HG03045 (cell line): Measurements from ENCODE around the gene ANXA11.

Experiments used
- ATAC-seq: cut with Tn5 transposase; IDR thresholded peaks from one replicate; pipeline ENCODE4 v1.9.1; 2021; ENCODE audit warnings: mild to moderate bottlenecking, moderate library complexity; ENCODE audit not compliant: unreplicated experiment

Gene ANXA11

GRCh38 chr10:80167471-80168161, 37.7 kb downstream of the ANXA11 start:
- no peak for ATAC-seq

- no peak for ATAC-seq
Measured at GRCh38 chr10:80166581-80167470, 38.5 kb downstream of the ANXA11 start.

- no peak for ATAC-seq
Measured at GRCh38 chr10:80165173-80165572, 40.2 kb downstream of the ANXA11 start.

- no peak for ATAC-seq
Measured at GRCh38 chr10:80164596-80164995, 40.7 kb downstream of the ANXA11 start.

- ATAC-seq: no peak
Measured at GRCh38 chr10:80163741-80164341, 41.5 kb downstream of the ANXA11 start.

- no peak for ATAC-seq
Measured at GRCh38 chr10:80161321-80162083, 43.8 kb downstream of the ANXA11 start.

GRCh38 chr10:80160361-80161320, 44.7 kb downstream of the ANXA11 start:
- no peak for ATAC-seq

- ATAC-seq: no peak
Measured at GRCh38 chr10:80159166-80159873, 46.0 kb downstream of the ANXA11 start.

GRCh38 chr10:80158598-80159127, 46.7 kb downstream of the ANXA11 start:
- ATAC-seq: no peak

- no peak for ATAC-seq
Measured at GRCh38 chr10:80158126-80158525, 47.2 kb downstream of the ANXA11 start.

GRCh38 chr10:80157561-80157960, 47.8 kb downstream of the ANXA11 start:
- ATAC-seq: no peak

GRCh38 chr10:80156216-80156615, 49.1 kb downstream of the ANXA11 start:
- ATAC-seq: no peak

- ATAC-seq: no peak
Measured at GRCh38 chr10:80155696-80156215, 49.6 kb downstream of the ANXA11 start.

- no peak for ATAC-seq
Measured at GRCh38 chr10:80154978-80155695, 50.2 kb downstream of the ANXA11 start.

GRCh38 chr10:80154626-80154977, 50.7 kb downstream of the ANXA11 start:
- no peak for ATAC-seq

GRCh38 chr10:80153460-80153859, 51.9 kb downstream of the ANXA11 start:
- no peak for ATAC-seq

- no peak for ATAC-seq
Measured at GRCh38 chr10:80152820-80153219, 52.5 kb downstream of the ANXA11 start.

GRCh38 chr10:80150172-80150571, 55.2 kb downstream of the ANXA11 start:
- ATAC-seq: no peak
